Activated gamma-delta T cell treated with Interleukin-2 at 50 U/mL for 16 hours (primary cell): ENCODE data around the gene DDX1.
"Not testable (repeated sequence)": the region's sequence is repeated elsewhere in the genome, so short reads cannot be mapped to it uniquely, and the experiment has no call there.

ENCODE experiments used
- DNase-seq: peaks from one replicate; pipeline ENCODE4 v3.0.0-alpha.2; 2020

DDX1 gene

DNA sequence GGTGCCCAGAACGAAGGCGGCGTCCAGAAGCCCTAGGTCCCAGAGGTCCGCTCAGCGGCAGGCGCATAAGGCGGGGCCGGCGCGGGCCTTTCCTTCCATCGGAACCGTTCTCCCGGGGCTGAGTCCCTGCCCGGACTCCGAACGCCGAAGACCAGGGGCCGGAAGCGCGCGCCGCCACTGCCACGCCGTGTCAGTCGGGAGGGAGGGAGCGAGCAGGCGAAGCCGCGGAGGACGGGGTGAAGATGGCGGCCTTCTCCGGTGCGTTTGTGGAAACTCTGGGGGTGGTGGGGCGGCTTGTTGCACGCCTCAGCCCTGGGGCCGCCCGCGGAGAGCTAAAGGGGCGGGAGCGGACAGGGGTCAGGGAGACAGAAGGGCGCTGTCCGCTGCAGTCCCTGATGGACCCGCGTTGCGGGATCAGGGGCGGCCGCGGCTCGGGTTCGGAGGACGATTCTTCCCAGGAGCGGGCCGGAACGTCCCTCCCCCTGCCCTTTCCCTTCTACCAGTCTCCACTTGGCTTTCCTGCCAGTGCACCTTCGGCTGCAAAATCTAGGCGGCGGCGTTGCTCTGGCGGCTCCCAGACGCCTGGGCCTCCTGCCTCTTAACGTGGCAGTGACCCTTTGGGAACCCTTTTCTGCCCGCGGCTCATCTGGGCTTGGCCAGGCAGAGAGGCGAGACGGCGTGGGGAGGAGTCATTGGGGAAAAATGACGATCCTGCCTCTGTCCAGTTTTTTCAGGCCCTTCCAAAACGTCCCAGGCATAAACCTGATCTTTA, at the start of gene DDX1:
TSS of gene DDX1 (plus strand) at position 177 of the 772 bp plus-strand sequence. CDS start at position 243, 66 bp downstream.
- DNase-seq = peak; percentile 79

DNA sequence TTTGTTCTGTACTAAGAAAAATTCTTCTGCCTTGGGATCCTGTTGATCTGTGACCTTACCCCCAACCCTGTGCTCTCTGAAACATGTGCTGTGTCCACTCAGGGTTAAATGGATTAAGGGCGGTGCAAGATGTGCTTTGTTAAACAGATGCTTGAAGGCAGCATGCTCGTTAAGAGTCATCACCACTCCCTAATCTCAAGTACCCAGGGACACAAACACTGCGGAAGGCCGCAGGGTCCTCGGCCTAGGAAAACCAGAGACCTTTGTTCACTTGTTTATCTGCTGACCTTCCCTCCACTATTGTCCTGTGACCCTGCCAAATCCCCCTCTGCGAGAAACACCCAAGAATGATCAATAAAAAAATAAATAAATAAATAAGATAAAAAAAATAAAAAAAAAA, 49.4 kb upstream of the DDX1 start:
- DNase-seq = not testable (repeated sequence)

DNA sequence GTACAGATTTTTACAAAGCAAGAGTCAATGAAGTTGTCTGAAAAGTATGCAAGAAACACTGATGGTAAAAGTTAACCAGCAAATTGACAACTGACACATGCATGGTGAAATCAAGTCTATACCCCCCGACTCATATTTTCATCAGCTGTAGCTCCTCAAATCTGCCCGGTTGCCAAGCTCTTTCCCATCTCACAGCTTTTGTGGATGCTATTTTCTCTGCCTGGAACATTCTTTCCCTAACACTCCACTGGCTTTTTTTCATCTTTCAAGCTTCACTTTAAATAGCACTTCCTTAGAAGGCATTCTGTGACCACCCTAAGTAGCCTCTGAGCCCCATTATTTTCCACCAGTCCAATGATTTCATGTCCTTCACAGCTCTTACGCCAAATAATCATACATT, 48.6 kb upstream of the DDX1 start:
- DNase-seq = no peak

DNA sequence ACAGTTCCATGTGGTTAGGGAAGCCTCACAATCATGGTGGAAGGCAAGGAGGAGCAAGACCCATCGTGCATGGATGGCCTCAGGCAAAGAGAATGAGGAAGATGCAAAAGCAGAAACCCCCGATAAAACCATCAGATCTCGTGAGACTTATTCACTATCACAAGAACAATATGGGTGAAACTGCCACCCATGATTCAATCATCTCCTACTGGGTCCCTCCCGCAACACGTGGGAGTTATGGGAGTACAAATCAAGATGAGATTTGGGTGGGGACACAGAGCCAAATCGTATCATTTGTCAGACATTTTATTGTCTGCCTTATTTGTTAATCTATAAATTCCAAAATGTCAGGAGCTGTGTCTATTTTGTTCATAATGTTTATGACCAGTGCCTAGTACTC, 48.1 kb upstream of the DDX1 start:
- DNase-seq = no peak

DNA sequence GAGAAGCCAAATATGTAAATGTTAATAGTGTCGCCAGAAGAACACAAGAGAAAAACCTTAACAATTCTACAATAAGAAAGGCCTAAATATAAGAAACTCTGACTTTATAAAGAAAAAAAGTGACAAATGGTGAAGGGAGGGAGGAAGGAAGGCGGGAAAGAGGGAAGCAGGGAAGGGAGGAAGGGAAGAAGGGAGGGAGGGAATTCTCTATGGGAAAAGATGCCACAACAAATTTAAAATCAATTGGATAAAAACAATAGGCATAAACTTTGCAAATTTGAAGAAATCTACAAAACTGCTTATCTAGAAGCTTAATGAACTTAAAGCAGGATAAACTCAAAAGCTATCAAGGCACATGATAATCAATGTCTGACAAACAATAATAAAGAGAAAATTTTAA, 47.4 kb upstream of the DDX1 start:
- DNase-seq = no peak

DNA sequence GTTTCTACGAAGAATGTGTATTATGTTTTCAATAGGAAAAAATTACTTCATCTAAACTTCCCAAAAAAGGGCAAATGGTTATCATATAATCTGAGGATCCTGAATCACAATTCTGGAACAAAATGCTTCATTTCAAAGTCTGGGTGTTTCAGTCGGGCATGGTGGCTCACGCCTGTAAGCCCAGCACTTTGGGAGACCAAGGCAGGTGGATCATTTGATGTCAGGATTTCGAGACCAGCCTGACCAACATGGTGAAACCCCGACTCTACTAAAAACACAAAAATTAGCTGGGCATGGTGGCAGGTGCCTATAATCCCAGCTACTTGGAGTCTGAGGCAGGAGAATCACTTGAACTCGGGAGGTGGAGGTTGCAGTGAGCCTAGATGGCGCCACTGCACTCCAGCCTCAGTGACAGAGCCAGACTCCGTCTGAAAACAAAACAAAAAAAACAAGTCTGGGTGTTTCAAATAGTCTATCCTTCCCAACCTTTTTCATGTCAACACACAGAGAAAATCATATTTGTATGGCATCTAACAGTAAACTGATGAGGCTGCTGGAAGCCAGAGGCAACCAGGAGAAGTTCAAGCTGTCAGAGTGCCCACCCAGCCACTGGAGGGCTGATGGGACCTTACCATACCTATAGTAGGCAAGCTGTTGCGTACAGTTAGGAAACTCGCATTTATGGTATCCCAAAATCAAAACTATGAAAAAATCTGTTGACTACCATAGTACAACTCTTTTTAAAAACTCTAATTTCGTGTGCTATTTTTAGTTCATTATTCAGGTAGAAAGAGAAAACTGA, 45.2 kb upstream of the DDX1 start:
- no peak for DNase-seq

DNA sequence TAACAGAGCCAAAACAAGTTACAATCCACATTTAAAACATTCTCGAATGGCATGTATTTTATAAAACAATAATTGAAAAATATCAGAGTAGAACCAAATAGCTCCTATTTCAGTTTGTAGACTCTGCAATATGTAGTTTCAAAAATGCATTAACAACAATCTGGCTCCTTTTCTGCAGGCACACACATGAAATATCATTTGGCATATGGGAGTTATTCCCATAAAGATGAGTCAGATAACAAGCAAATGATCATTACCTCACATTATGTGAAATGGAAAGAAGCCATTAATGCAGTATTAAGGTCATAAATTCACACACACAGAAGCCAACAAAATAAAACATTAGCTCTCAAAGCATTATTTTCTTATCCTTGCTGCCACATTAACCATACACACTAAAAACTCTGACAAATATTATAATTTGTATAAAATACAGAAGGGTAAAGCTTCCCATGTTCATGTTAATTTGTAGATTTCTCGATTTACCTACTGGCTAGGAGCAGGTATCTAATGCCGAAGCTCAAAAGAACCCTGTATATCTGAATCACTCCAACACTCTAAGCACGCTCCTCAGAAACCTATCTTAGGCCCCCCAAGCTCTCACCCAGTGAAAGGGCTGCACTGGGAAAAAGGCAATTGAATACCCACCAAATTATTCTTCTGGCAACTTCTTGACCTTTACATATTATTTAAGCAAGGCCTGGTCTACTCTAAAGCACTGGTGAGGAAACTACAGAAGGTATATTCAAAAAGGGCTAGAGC, 44.4 kb upstream of the DDX1 start:
- DNase-seq = no peak

DNA sequence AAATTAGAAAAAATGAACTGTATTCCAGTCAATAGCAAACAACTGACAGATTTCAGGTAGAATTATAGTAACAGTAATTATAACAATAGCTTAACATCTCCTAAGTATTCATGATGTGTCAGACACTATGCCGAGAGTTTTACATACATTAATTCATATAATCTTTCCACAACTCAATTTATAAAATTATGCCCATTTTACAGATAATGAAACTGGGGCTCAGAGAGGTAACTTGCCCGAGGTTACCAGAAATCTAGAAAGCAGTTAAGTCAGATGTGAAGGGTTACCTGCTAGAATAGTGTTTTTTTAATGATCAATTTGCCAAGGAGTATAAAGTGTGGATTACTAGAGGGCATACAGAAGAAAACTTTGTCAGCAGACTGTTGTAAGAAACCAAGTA, 42.7 kb upstream of the DDX1 start:
- no peak for DNase-seq

DNA sequence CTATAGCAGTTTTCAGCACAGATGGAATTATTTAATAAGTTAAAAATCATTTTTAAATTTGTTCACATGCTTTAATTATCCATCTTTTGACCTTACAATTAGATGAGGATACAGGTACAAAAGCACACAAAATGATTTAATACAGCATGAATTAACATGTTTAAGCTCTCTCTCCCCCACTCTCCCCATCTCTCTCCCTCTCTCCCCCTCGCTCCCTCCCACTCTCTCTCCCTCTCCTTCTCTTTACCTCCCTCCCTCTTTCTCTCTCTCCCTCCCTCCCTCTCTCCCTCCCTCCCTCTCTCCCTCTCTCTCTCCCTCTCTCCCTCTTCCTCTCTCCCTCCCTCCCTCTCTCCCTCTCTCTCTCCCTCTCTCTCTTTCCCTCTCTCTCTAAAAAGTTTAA, 38.1 kb upstream of the DDX1 start:
- DNase-seq = no peak

DNA sequence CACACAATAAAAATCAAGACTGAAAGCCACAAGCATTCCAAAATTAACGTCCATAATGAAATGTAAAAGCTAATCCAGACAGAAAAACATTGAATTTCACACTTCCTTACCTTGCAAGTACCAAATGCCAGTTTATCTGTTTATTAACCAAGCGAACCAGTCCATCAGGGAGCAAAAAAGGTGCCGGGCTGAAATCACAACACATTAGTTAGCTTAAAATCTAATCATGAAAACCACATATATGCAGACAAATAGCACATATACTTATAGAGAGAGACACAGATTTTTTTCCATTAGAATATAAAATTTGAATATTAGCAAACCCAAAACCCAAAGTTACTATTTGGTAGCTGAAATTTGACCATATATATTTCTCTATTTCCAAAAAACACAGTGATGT, 37.7 kb upstream of the DDX1 start:
- no peak for DNase-seq

DNA sequence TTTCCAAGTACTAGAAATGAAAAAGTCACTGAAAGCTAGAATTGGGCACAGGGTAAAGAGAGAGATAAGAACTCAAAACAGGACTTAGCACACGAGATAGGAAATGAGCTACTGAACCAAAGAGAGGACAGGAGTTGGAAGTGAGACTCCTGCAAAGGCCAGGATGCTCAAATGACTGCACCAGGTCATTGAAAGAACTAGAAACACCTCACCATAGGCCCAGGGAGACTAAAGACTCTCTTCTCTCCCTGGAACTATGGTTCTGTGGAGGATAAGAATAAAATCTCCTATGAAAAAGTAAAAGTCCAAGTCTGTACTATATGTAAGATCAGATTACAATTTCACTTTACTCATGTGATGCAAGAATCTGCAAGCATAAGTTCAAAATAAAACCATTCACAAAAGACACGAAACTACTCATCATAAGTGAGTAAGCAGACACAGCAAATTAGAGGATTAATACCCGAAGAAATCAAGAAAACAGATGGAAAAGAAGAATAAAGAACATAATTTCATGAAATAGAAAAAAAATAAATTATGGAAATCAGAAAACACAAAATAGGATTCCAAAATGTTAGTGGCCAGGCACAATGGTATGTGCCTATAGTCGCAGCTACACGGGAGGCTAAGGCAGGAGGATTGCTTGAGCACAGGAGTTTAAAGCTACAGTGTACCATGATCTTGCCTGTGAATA, 37.0 kb upstream of the DDX1 start:
- no peak for DNase-seq

DNA sequence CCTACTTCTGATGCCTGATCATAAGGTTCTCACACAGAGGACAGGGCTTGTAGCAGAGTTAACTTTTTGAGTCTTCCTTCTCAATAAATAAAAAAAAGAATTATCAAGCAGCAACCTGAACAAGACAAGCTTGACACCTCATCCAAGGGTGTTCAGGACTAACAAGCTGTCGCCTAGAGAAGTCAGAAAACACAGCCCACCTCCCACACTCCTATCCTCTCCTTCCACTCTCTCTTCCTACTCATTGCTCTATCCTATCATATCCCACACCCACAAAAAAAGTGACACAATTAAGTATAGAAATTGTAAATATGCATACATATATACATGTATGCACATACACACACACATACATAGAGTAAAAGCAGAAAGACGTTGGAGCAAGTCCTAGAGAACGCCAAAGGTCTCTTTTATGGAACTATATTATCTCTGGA, 35.9 kb upstream of the DDX1 start:
- no peak for DNase-seq

DNA sequence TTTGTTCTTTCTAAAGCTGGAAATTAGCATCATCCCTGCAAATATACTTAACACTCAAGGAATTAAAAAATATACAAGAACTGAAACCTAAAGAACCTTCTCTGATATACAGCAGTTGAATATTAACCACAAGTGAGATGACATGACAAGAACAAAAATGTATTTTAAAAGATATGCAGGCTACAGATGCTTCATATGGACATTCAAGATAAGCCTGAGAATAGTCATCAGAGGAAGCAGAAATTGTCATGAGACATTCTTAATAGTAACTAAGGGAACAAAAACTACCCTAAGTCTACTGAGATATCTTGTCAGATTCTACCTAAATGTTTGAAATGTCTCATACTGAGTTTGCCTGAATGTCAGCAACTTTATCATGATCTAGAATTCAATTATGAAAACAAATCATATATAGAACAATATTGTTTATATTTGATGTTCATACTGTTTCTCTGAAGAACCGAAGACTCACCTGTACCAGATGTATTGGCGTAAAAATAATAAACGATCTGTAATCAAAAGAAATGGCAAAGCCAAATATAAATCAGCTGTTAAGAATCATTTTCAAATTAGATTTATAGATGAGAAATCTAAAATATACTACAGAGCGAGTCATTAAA, 35.2 kb upstream of the DDX1 start:
- DNase-seq = no peak

DNA sequence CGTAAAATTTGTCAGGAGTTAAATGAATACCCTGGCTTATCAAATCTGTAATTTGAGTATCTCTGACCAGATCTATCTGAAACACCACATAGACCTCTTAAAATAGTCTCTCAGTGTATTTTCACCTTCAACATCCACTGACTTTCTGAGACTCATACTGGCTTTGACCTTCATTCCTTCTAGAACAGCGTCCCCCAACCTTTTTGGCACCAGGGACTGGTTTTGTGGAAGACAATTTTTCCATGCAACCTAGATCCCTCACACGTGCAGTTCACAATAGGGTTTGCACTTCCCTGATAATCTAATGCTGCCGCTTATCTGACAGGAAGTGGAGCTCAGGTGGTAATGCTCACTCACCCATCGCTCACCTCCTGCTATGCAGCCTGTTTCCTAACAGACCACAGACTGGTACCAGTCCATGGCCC, 33.8 kb upstream of the DDX1 start:
- DNase-seq = no peak

DNA sequence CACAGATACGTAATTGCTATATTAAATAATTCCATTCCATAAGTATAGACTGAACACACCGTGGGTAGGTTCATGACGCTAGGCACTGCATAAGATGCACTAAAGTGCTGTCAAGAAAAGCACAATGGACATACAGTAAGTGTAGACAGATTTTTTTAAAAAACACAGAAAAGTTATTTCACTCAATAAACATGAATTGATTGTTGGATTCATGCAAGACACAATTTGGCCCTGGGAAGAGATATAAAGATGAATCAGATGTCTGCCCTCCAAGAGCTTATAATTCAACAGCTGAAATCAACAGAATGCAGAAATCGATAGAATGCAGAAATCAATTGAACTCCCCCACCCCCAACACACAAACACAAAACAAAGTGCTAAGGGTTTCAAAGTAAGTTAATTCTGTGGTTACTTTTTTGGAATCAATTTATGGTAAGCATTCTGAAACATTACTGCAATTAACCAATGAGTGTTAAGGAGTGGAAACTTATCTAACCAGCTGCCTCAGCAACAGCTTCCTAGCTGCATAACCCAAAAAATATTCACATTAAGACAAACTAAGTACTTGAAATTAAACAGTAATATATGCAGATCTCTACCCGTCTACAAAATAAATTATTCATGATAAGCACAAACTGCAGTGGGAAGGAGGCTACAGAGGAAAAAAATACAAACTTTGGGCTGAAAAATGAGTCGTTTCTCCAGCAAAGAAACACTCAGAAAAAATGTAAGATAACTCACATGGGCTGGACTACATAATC, 32.1 kb upstream of the DDX1 start:
- no peak for DNase-seq

DNA sequence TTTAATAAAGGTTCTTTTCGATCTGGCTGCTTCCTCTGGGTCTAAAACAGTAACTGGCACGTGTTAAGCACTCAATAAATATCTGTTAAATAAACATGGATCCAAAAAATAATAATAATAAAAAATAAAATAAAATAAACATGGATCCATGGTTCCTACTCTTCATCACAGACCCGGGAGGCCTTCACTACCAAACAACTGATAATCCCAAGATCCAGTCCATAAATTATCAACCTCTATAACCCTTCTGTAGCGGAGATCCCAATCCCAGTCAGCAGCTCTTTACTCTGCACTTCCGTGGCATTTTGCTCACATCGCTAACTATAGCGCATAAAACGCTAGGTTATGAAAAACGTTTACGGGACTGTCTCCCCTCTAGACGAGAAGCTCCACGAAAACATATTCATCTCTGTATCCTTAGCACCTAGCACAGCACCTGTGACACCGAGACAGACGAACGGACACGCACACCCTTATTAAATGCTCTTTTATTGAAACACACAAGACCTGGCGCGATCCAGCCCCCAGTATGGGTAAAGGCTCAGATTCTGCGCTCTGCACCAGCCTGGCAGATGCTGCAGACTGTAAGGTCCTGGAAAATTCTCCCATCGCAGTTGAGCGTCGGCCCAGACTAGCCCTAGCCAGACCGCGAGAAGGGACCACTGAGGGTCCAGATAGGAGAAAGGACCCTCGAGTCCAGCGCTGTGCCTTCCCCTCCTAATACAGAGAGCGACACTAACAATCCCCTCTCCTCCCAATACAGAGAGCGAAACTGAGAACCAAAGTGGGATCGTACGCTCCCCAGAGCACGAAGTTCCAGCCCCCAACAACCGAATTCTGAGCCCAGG, 31.3 kb upstream of the DDX1 start:
- peak; percentile 3 for DNase-seq

DNA sequence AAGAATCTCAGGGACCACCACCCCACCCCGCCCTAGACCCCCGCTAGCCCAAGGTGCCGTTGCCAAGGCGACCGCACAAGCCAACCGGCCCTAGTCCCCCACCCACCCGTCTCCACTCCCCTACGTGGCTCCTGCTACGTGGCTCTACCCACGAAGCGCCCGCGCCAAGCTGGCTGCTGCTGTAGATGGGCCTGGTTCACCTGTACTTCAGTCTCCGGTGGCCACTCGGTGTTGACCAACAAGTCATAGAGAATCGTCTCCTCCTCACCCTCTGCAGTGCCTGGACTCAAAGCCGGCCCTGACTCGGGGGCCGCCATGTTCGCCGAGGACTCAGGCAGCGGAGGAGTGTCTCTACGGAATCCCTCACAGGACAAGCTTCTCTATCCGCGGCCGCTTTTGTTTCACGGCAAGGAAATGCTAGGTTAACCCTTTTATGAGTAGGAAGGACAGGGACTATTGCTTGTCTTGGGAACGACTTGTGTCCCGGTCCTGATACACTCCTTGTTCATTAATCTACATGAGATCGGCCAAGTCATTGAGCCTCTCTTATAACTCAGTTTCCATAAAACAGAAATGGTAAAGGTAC, 30.6 kb upstream of the DDX1 start, which contains the start of gene NBAS:
TSS of gene NBAS (minus strand) at position 347 of the 586 bp plus-strand sequence. CDS start at position 317, 30 bp downstream.
- peak; percentile 75 for DNase-seq

DNA sequence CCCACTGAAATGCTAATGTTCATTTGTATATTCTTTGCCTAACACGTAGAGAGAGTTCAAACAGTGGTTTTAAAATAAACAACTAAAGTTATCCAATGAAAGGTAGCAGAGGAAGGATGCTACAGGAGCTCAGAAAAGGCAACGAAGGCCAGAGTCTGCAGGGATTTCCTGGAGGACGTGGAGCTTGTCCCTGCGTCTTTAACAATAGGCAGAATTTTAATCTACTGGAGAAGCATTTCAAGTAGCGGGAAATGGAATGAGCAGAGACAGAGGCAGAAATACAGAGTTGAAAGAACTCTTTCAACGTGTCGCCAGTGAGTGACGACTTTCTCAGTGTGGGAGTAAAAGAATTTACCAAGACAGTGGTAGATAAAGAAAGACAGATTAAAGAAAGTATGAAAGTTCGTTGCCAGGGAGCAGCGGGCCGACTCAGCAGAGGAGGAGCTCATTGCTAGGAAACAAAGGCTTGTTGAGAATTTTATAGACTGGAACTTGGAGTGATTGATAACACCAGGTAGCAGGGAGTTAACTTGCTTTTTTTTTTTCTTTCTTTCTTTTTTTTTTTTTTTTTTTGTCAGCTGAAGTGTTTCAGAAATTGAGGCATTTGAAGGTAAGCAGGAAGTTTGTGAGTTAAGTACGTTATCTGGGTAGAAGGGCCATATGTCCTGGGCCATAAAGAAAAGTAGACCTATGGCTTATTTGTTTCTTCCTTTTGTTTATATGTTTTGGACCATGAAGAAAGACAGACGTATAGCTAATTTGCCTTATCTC, 29.9 kb upstream of the DDX1 start:
- no peak for DNase-seq

DNA sequence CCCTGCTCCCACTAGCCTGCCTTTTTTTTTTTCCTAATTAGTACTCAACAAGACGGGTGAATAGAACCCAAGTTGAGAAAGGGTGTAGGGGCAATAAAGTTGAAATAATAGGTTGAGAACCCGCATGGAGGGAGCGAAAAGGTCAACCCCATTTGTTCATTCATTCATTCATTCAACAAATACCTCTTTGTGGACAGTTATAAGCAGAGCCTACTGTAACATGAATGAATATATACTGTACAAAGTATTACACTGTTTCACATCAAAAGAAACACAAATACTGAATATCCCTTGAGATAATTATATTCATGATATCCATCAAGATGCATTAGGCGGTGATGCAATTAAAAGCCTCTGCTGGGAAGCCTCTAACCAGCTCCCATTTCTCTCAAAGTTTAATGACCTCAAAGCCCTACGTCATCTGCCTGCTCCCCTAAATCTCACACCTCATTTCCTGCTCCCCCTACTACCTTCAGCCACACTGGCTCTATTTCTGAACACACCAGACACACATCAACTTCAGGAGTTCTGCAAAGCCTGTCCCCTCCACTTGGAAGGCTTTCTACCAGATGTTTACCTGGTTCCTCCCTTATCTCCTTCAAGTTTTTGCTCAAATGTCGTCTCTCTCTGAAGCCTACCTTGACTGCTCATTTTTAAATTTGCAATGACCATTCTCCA, 29.2 kb upstream of the DDX1 start:
- DNase-seq = no peak
